ENCODE data around the gene LIX1L.

LIX1L gene

GRCh38 chr1:145891587-145892485 lies 66.0 kb downstream of the LIX1L start:
- peak; percentile 91 for DNase-seq

- DNase-seq: no peak
These were observed 66.7 kb downstream of the LIX1L start for GRCh38 chr1:145891143-145891542.

DNA sequence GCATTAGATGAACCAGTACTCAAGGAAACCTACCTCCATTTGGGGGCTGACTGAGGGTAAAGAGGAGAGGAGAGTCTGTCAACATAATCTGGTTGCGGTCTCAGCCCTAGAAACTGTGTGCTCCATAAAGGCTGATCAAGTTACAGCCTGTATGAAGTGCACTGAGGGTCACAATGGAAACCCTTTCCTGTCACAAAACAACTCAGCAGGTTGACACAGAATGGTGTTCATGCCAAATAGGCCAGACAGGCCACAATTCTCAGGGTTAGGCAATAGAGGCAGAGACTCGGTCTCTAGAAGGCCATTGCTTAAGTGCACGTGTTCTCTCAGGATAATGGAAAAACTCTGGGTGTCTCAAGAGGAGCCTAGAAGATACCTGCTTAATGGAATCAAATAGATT lies 68.1 kb downstream of the LIX1L start:
- no peak for DNase-seq

- no peak for DNase-seq
These were observed 70.2 kb downstream of the LIX1L start for GRCh38 chr1:145887631-145888030.

DNA sequence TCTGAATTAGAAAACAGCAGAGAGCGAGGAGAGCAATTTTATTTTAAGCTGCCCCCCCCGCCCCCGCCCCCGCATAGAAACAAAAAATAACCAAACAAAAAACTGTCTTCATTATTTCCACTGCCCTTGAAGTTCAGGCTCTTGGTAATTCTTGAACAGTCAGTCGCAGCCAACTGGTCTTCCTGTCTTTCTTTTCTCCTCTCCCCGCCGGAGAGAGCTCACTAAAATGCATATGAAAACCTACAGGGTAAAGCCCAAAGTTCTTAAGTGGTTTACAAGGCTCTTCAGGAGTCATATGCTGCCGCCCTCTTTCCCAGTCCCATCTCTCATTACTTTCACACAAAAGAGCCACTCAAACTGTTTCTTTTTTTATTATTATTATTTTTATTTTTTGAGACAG lies 71.0 kb downstream of the LIX1L start:
- DNase-seq: no peak

DNA sequence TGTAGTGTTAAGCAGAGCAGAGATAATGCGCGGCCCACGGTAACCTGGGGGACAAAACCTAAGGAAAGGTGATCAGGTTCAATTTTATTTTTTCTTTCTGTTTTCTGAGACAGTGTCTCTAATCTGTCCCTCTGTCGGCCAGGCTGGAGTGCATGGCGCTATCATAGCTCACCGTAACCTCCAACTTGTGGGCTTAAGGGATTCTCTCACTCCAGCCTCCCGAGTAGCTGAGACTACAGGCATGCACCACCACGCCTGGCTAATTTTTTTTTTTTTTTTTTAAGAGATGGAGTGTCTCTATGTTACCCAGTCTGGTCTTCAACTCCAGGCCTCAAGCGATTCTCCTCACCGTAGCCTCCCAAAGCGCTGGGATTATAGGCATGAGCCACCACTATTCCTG lies 71.4 kb downstream of the LIX1L start:
- no peak for DNase-seq

DNA sequence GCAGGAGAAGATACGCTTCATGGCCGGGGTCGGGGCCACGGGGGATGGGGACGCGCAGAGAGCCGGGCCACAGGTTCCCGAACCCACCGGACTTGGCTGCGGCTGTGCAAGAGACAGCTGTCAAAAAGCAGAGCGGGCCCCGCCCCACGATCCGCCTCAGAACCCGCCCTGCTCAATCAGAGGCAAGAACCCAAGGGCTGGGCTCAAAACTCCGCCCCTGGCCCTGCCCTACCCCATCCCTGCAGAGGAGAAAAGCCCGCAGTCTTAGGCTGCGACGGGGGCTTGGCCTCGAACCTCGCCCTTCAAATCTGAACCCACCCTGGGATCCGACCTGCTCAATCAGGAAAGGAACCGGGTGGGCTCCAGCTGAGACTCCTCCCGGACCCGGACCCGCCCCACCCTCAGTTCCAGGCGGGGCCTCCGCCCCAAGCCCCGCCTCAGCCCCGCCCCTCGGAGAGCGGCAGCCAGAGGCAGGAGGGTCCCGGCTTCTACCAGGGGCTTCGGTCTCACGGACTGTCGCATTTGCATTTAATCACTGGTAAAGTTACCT lies 72.0 kb downstream of the LIX1L start, which contains the start of gene ANKRD35:
TSS of gene ANKRD35 (minus strand) at position 129 of the 550 bp plus-strand sequence. CDS start at position 21, 108 bp downstream.
- peak; percentile 71 for DNase-seq

- no peak for DNase-seq
These were observed 73.1 kb downstream of the LIX1L start for GRCh38 chr1:145884675-145885074.

Data from NCI-H2171 (cell line).